Prostate gland (tissue), 2 donors: ENCODE results near the gene SLC50A1.

Experiments
- POLR2A ChIP-seq: fragments of 450-650 bp; IDR thresholded peaks from one replicate; pipeline ENCODE4 v1.6.1; 2016; ENCODE audit warnings: antibody characterized with exemption, mild to moderate bottlenecking
- POLR2AphosphoS5 ChIP-seq: sonication (generic); formaldehyde crosslinking; IDR thresholded peaks from one replicate; pipeline ENCODE4 v1.6.1; 2017; ENCODE audit warnings: antibody characterized with exemption
- TF ChIP-seq, protein P1 (sequence below), 4 experiments: fragments of 200-600 bp in 2 of 4; fragments of 450-650 bp in 2 of 4; sonication (generic) in 2 of 4; IDR thresholded peaks; 1 replicate in 3 of 4; 2 replicates in 1 of 4; pipeline ENCODE4 v1.5.1; 2016 to 2019; ENCODE audit warnings: antibody characterized with exemption in 4 of 4, mild to moderate bottlenecking in 2 of 4, moderate library complexity in 2 of 4

DNA sequence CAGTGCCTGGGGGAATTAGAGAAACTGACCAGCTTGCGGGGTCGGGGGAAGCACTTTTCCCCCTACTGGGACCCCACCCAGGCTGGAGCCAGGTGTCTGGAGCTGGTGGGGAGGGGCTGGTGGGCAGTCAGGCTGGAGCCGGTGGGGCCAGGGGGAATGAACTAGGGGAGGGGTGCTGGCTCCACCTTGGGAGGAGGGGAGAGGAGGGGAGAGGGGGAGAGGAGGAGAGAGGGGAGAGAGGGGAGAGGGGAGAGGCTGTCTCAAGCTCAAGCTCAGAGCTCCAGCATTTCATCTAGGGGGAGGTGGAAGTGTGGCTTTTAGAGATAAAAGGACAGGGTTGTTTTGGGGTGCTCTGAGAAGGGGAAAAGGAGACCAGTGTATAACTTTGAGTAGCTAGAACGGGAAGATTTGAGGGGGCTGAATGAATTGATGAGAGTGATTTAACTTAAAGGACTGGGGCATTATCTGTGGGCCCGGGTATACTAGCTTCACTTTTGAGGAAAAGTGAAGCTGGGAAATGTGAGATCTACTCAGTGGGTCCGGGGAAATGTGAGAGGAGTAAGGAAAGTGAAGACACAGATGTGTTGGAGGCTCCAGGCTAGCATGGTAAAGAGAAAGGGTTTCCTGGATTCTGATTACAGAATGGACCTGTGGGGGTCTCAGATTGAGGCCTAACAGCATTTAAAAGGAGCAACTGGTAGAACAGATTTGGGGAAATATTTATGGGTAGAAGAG lies 5.2 kb upstream of the SLC50A1 start:
- no peak for TF ChIP-seq POLR2AphosphoS5
- no peak for TF ChIP-seq POLR2A
- TF ChIP-seq, protein P1, sequence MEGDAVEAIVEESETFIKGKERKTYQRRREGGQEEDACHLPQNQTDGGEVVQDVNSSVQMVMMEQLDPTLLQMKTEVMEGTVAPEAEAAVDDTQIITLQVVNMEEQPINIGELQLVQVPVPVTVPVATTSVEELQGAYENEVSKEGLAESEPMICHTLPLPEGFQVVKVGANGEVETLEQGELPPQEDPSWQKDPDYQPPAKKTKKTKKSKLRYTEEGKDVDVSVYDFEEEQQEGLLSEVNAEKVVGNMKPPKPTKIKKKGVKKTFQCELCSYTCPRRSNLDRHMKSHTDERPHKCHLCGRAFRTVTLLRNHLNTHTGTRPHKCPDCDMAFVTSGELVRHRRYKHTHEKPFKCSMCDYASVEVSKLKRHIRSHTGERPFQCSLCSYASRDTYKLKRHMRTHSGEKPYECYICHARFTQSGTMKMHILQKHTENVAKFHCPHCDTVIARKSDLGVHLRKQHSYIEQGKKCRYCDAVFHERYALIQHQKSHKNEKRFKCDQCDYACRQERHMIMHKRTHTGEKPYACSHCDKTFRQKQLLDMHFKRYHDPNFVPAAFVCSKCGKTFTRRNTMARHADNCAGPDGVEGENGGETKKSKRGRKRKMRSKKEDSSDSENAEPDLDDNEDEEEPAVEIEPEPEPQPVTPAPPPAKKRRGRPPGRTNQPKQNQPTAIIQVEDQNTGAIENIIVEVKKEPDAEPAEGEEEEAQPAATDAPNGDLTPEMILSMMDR (IDR thresholded peaks at IDR 0.05), result no peak
